H9 (cell line): Measurements from ENCODE around the gene BICD1. TPM values are rescaled to one million over a fixed set of nuclear protein-coding genes. Genes with fewer than 3 reads are reported as not detected.

Source experiments
- DNase-seq: peaks from one replicate; pipeline ENCODE4 v3.0.0-alpha.2; 2017
- H2AFZ ChIP-seq: one replicate; pipeline ENCODE4 v1.6.1; 2013; ENCODE audit warnings: mild to moderate bottlenecking, low read length, control low read depth, moderate library complexity
- H2AK5ac ChIP-seq: 2 replicates; pipeline ENCODE4 v1.6.1; 2013; ENCODE audit warnings: low read length, control low read depth, mixed read lengths; ENCODE audit not compliant: insufficient read length
- H2BK120ac ChIP-seq: one replicate; pipeline ENCODE4 v1.6.1; 2013; ENCODE audit warnings: low read depth, mild to moderate bottlenecking, low read length, control low read depth, inconsistent platforms; ENCODE audit not compliant: poor library complexity, severe bottlenecking
- H2BK12ac ChIP-seq: 2 replicates; pipeline ENCODE4 v1.6.1; 2013; ENCODE audit warnings: low read length, control low read depth, mixed read lengths, low read depth; ENCODE audit not compliant: insufficient read length
- H2BK15ac ChIP-seq: 2 replicates; pipeline ENCODE4 v1.6.1; 2013; ENCODE audit warnings: low read depth, low read length, control low read depth
- H2BK20ac ChIP-seq: one replicate; pipeline ENCODE4 v1.6.1; 2013; ENCODE audit warnings: low read depth, mild to moderate bottlenecking, low read length, control low read depth, inconsistent platforms; ENCODE audit not compliant: poor library complexity, severe bottlenecking
- H2BK5ac ChIP-seq: 2 replicates; pipeline ENCODE4 v1.6.1; 2013; ENCODE audit warnings: low read length, control low read depth, mixed read lengths; ENCODE audit not compliant: insufficient read length
- H3K14ac ChIP-seq: 2 replicates; pipeline ENCODE4 v1.6.1; 2013; ENCODE audit warnings: low read length, control low read depth; ENCODE audit not compliant: insufficient read depth
- H3K18ac ChIP-seq: 2 replicates; pipeline ENCODE4 v1.6.1; 2013; ENCODE audit warnings: low read depth, mild to moderate bottlenecking, mixed read lengths, low read length, control low read depth; ENCODE audit not compliant: insufficient read length
- H3K23ac ChIP-seq: 2 replicates; pipeline ENCODE4 v1.6.1; 2013; ENCODE audit warnings: low read length, control low read depth, mixed read lengths, low read depth; ENCODE audit not compliant: insufficient read length
- H3K23me2 ChIP-seq: 2 replicates; pipeline ENCODE4 v1.6.1; 2013; ENCODE audit warnings: low read depth, mild to moderate bottlenecking, mixed read lengths, low read length, control low read depth; ENCODE audit not compliant: insufficient read length, poor library complexity, severe bottlenecking
- H3K27ac ChIP-seq: 2 replicates; pipeline ENCODE4 v1.5.1; 2013; ENCODE audit warnings: low read length, control low read depth, mixed read lengths, low read depth; ENCODE audit not compliant: insufficient read length
- H3K27me3 ChIP-seq: 2 replicates; pipeline ENCODE4 v1.6.1; 2013; ENCODE audit warnings: low read length, control low read depth, inconsistent platforms; ENCODE audit not compliant: insufficient read depth
- H3K4ac ChIP-seq: 2 replicates; pipeline ENCODE4 v1.6.1; 2013; ENCODE audit warnings: low read depth, mild to moderate bottlenecking, control low read depth, inconsistent platforms, low read length, moderate library complexity
- H3K4me1 ChIP-seq: 2 replicates; pipeline ENCODE4 v1.6.1; 2013; ENCODE audit warnings: low read length, control low read depth, inconsistent platforms; ENCODE audit not compliant: insufficient read depth
- H3K4me2 ChIP-seq: 2 replicates; pipeline ENCODE4 v1.6.1; 2013; ENCODE audit warnings: low read length, control low read depth, mixed read lengths; ENCODE audit not compliant: insufficient read length, insufficient read depth
- H3K56ac ChIP-seq: 2 replicates; pipeline ENCODE4 v1.6.1; 2013; ENCODE audit warnings: low read depth, mild to moderate bottlenecking, mixed read lengths, low read length, control low read depth; ENCODE audit not compliant: insufficient read length
- H3K79me1 ChIP-seq: 2 replicates; pipeline ENCODE4 v1.6.1; 2013; ENCODE audit warnings: low read depth, mild to moderate bottlenecking, moderate library complexity, low read length, control low read depth, inconsistent platforms; ENCODE audit not compliant: insufficient read depth, poor library complexity, severe bottlenecking
- H3K79me2 ChIP-seq: 2 replicates; pipeline ENCODE4 v1.6.1; 2013; ENCODE audit warnings: low read length, control low read depth, inconsistent platforms; ENCODE audit not compliant: insufficient read depth
- H3K9ac ChIP-seq: 2 replicates; pipeline ENCODE4 v1.6.1; 2013; ENCODE audit warnings: low read length, control low read depth, mixed read lengths; ENCODE audit not compliant: insufficient read length; ENCODE audit errors: extremely low read depth
- H3K9me3 ChIP-seq: one replicate; pipeline ENCODE4 v1.6.1; 2013; ENCODE audit warnings: low read depth, low read length, inconsistent platforms; ENCODE audit not compliant: control insufficient read depth
- H3T11ph ChIP-seq: one replicate; pipeline ENCODE4 v1.6.1; 2013; ENCODE audit warnings: mild to moderate bottlenecking, low read length, control low read depth, inconsistent platforms
- H4K20me1 ChIP-seq: one replicate; pipeline ENCODE4 v1.6.1; 2013; ENCODE audit not compliant: control insufficient read depth, insufficient read length, insufficient read depth
- H4K5ac ChIP-seq: 2 replicates; pipeline ENCODE4 v1.6.1; 2013; ENCODE audit warnings: low read depth, mild to moderate bottlenecking, mixed read lengths, low read length, control low read depth; ENCODE audit not compliant: insufficient read length
- H4K8ac ChIP-seq: replicated peaks from 2 replicates; pipeline ENCODE4 v1.6.1; 2013; ENCODE audit warnings: low read length, control low read depth, mixed read lengths, low read depth; ENCODE audit not compliant: insufficient read length
- H4K91ac ChIP-seq: 2 replicates; pipeline ENCODE4 v1.6.1; 2013; ENCODE audit warnings: low read depth, mild to moderate bottlenecking, moderate library complexity, mixed read lengths, low read length, control low read depth; ENCODE audit not compliant: insufficient read length
- H3K27ac Mint-ChIP-seq, 3 experiments: 2 replicates in 2 of 3; 3 replicates in 1 of 3; pipeline ENCODE4 v1.8.0; 2020 to 2021; ENCODE audit warnings: mixed read lengths in 3 of 3, mild to moderate bottlenecking in 1 of 3, moderate library complexity in 1 of 3
- H3K27me3 Mint-ChIP-seq: 2 replicates; pipeline ENCODE4 v1.8.0; 2021; ENCODE audit warnings: low read depth, mild to moderate bottlenecking, moderate library complexity, mixed read lengths
- H3K36me3 Mint-ChIP-seq, 3 experiments: 2 replicates in 2 of 3; 3 replicates in 1 of 3; pipeline ENCODE4 v1.8.0; 2020 to 2021; ENCODE audit warnings: low read depth in 3 of 3, mixed read lengths in 3 of 3; ENCODE audit not compliant: insufficient read depth in 1 of 3
- H3K4me1 Mint-ChIP-seq, 2 experiments: 2 replicates each; pipeline ENCODE4 v1.8.0; 2020; ENCODE audit warnings: mixed read lengths in 2 of 2
- H3K4me3 Mint-ChIP-seq, 2 experiments: 2 replicates in 1 of 2; 3 replicates in 1 of 2; pipeline ENCODE4 v1.8.0; 2020 to 2021; ENCODE audit warnings: mild to moderate bottlenecking in 2 of 2, mixed read lengths in 2 of 2, moderate library complexity in 1 of 2
- H3K9me3 Mint-ChIP-seq, 2 experiments: 2 replicates in 1 of 2; 3 replicates in 1 of 2; pipeline ENCODE4 v1.8.0; 2020; ENCODE audit warnings: mild to moderate bottlenecking in 2 of 2, mixed read lengths in 2 of 2, moderate library complexity in 1 of 2
- WGBS: extraction: QIAGEN DNeasy Blood & Tissue Kit; methylation state at CpG from one replicate; pipeline ENCODE4 v1.1.7; 2013; ENCODE audit warnings: missing lambda C conversion rate, low lambda C conversion rate, mixed read lengths; ENCODE audit not compliant: insufficient read length; ENCODE audit errors: extremely low coverage; 5-methylcytosine and 5-hydroxymethylcytosine counted together
- total RNA-seq: library from RNA; stranded (reverse); gene quantifications from 2 replicates; pipeline ENCODE4 v1.2.1, GENCODE V29; 2021
- TF ChIP-seq, protein P1 (sequence below): fragments of 200-600 bp; sonication (generic); conservative IDR thresholded peaks from 3 replicates; pipeline ENCODE4 v1.8.0; 2021; ENCODE audit warnings: antibody characterized with exemption, mild to moderate bottlenecking

The BICD1 gene
- total RNA-seq, 1 experiment from 2014 or later: 134 TPM

DNA sequence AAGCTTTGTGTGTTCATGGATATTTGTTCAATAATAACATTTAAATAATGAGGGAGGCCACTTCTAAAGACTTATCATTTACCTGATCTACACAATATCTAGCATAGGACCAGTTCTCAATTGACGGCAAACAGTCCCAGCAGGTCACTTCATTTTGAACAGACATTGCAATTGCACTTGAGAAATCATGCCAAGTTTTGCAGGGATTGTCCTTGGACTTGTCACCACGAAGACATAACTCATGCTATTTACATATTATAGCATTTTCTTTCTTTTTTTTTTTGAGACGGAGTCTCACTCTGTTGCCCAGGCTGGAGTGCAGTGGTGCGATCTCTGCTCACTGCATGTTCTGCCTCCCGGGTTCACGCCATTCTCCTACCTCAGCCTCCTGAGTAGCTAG lies 34.5 kb upstream of the BICD1 start:
- no peak overlapping the region for H3K56ac ChIP-seq
- H4K20me1 ChIP-seq: no peaks in the 10 kb centered on the region
- DNase-seq: no peak
- no peak overlapping the region for H2AK5ac ChIP-seq
- H3K27me3 ChIP-seq: no peaks in the 10 kb centered on the region
- Mint-ChIP-seq H3K36me3 (peaks cover 8 to 22% (median 20%) of the 10 kb centered on the region in 3 experiments), H3K4me3 (no peak overlapping the region), H3K27ac (no peak overlapping the region), H3K4me1 (peaks cover 18 to 28% of the 10 kb centered on the region in 2 experiments), H3K27me3 (no peaks in the 10 kb centered on the region; the same call in 1 of the 2 replicates), H3K9me3 (peaks cover 22 to 23% of the 10 kb centered on the region in 2 experiments)
- no CpG with 5 or more reads among the region's 6 CpGs for WGBS
- H3K23me2 ChIP-seq: no peaks in the 10 kb centered on the region
- H3K27ac ChIP-seq: no peak overlapping the region
- H3K4me1 ChIP-seq: peaks cover 8% of the 10 kb centered on the region; the same call in 1 of the 2 replicates
- H4K5ac ChIP-seq: no peak overlapping the region
- no peak overlapping the region for H3K18ac ChIP-seq
- H4K8ac ChIP-seq: no peak overlapping the region
- no peak overlapping the region for H2BK5ac ChIP-seq
- no peak overlapping the region for H3K14ac ChIP-seq
- H3K79me2 ChIP-seq: no peaks in the 10 kb centered on the region
- no peak overlapping the region for H3K4me2 ChIP-seq
- H3K4ac ChIP-seq: no peak overlapping the region
- H2AFZ ChIP-seq: no peak overlapping the region
- no peak overlapping the region for H4K91ac ChIP-seq
- no peak overlapping the region for H2BK15ac ChIP-seq
- TF ChIP-seq, protein P1, sequence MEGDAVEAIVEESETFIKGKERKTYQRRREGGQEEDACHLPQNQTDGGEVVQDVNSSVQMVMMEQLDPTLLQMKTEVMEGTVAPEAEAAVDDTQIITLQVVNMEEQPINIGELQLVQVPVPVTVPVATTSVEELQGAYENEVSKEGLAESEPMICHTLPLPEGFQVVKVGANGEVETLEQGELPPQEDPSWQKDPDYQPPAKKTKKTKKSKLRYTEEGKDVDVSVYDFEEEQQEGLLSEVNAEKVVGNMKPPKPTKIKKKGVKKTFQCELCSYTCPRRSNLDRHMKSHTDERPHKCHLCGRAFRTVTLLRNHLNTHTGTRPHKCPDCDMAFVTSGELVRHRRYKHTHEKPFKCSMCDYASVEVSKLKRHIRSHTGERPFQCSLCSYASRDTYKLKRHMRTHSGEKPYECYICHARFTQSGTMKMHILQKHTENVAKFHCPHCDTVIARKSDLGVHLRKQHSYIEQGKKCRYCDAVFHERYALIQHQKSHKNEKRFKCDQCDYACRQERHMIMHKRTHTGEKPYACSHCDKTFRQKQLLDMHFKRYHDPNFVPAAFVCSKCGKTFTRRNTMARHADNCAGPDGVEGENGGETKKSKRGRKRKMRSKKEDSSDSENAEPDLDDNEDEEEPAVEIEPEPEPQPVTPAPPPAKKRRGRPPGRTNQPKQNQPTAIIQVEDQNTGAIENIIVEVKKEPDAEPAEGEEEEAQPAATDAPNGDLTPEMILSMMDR: no peak
- no peak overlapping the region for H3K9ac ChIP-seq
- H3T11ph ChIP-seq: no peak overlapping the region
- no peak overlapping the region for H2BK20ac ChIP-seq
- H2BK12ac ChIP-seq: no peak overlapping the region
- H3K79me1 ChIP-seq: no peaks in the 10 kb centered on the region
- H2BK120ac ChIP-seq: no peak overlapping the region
- no peak overlapping the region for H3K23ac ChIP-seq
- H3K9me3 ChIP-seq: no peaks in the 10 kb centered on the region
